ENCODE measurements around the gene RPS6KA1.

DNA sequence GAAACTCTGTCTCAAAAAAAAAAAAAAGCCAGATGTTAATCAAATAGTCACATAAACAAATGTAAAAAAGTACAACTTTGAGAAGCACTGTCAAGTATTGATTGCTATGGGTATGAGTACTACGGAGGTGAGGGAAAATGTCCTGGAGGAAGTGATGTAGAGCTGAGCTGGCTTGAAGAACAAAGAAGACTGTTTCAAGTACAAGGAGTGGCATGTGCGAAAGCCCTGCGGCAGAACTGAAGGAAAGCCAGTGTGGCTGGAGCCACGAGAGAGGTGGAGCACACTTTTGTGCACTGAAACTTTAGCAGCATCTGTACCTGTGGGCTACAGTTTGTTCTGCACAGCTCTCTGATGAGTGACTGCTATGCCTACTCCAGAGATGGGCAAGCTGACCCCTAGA lies 5.4 kb upstream of the RPS6KA1 start:
- no peak for TF ChIP-seq EZH2 (IDR thresholded peaks at IDR 0.05)
- TF ChIP-seq POLR2AphosphoS5 (IDR thresholded peaks at IDR 0.05; ENCODE audit: borderline replicate concordance, low read depth, low read length): no peak
- no peak for TF ChIP-seq FOXP2 (optimal IDR thresholded peaks at IDR 0.05; ENCODE audit: control extremely low read depth, extremely low read length, insufficient read depth)
